ENCODE results near the gene CEP55.

The CEP55 gene

DNA sequence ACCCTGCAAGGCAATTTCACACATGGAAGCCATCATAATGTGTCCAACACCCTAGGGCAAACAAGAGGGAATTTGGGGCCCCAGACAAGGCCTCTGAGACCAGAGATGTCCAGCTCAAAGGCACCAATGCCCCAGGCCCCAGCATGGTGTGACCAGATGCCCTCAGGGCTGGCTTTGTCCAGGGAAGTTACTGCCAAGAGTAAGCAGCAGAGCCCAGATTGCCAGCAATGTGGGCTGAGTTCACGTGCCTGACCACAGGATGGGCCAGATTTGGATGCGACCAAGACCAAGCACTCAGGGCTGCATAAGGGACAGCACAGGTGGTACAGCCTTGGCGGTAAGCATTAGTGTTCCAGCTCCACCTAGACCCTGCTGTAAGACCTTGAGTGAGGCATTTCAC lies 27.0 kb upstream of the CEP55 start:
- DNase-seq (ENCODE audit: low spot score), result no peak

DNA sequence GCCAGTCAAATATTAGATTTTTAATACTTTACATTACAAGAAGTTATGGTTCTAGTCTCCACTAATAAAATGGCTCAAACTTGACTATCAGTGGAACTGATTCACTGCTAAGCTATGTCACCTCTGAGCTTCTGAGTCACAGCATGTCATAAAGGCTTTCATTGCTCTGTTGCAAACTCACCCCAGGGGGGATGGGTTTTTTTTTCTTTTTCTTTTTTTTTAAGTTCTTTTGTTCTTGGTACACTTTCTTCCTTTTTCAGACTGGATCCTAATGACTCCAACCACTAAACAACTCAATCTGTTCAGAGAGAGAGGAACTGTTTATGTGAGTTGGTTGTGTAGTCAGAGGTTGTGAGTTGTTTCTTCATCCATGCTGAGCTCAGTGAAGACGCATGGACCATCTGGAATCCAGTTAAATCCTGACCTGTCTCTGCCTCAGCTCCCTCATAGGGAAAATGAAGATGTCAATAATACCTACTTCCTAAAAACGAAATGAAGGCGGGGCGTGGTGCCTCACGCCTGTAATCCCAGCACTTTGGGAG lies 25.2 kb upstream of the CEP55 start:
- peak; percentile 39 for DNase-seq (ENCODE audit: low spot score)

DNA sequence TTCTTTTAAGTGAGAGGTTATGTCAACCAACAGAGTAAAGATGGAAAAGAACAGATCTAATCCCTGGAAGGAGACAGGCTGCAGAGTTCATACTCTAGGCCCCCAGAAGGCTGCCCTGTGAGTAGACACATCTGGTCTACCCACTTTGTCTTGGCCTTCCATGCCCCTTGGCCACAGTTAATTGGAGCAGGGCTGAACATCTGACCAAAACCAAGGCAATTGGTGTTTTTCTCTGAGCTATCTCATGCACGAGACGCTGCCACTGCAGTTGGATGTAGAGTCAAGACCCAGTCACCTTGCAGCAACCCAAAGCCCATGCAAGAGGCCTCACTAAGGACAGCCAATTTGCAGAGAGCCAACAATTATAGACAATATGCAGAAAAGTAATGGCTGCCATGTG lies 23.3 kb upstream of the CEP55 start:
- no peak for DNase-seq (ENCODE audit: low spot score)

DNA sequence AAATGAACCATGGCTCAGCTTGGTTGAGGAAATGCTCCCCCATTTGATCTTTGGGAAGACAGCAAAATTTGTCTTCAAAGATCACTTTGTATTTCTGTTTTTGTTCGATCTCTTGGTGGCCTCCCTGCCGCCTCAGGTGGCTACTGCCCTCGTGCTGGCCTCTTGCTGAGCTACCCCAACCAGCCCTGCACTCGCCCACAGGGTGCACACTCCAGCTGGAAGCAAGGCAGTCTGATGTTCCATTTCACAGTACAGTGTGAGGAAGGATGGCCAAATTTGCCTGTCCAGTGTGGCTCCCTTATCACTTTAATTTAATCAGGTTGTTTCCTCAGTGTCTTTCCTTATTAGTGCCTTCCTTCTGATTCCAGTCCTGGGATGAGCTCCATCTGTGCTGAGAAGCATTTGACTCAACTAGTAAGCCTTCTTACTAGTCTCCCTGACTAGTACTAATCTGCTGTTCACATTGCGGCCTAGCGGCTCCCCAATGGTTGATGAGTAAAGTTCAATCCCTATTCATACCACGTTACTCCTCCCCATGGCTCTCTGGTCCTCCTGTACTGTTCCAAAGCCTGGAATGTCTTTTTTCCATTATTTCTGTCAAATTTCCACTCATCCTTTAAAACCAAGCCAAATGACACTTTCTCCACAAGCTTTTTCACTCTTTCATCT lies 22.5 kb upstream of the CEP55 start:
- no peak for DNase-seq (ENCODE audit: low spot score)

DNA sequence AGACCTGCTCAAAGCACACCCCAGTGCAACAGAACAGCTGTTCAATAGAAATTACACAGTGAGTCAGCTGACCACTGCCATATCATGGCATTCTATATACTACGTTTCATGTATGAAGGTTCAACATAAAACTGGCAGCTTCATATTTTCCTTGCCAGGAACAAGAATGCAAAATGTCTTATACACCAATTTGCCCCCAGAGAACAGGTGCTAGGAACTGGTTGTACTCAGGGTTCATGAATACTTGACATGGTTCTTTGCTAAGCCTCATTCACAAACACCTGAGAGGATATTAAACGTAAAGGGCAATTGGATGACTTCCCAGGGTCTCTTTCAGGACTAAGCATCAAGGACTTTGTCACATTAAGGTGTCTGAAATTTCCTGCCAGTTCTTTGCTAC lies 21.2 kb upstream of the CEP55 start:
- no peak for DNase-seq (ENCODE audit: low spot score)

DNA sequence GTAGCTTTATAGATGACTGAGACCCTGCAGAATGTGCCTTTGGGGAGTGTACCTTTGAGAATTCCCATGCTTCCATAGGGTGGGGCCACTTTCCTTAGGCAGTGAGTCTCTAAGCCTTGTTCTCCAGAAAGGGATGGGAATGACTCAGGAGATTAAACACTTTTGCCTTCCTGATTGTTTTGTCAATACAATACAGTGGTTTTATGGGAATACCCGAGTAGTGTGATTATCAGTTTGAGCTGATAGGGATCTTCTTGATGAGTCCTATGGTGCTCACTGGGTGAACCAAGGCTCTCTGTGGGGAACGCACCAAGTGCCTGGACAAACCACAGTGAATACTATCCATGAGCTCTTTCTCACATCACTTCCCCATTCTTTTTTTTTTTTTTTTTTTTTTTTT lies 20.5 kb upstream of the CEP55 start:
- no peak for DNase-seq (ENCODE audit: low spot score)

DNA sequence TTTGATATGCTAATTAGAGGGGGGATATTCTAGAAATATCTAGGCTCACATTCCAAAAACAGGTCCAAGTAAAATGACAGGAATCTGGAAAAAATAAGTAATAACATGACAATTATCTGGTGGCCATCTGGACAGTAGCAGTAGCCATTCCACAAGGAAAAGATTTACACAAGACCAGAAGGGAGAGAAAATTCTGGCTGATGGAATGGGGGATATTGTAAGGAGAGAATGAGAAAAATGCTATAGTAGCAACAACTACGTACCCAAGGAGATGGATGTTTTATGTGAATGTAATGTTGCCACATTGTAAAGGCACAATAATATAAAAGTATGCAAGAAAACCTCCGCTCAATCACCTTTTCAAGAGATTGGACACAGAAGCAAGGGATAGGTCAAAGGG lies 19.7 kb upstream of the CEP55 start:
- no peak for DNase-seq (ENCODE audit: low spot score)

DNA sequence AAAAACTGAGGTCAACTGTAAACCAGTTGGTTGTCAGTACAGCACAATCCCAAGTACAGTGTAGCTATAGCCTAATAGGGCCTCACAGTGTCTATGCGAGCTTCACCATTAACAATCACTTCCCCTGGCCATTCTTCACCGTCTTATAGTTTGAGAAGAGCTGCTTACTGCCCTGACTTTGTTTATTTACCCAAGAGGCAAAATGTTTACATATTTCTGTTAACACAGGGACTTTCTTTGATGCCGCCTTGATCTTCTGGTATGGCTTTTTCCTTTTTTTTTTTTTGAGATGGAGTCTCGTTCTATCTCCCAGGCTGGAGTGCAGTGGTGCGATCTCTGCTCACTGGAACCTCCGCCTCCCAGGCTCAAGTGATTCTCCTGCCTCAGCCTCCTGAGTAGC lies 17.5 kb upstream of the CEP55 start:
- no peak for DNase-seq (ENCODE audit: low spot score)

DNA sequence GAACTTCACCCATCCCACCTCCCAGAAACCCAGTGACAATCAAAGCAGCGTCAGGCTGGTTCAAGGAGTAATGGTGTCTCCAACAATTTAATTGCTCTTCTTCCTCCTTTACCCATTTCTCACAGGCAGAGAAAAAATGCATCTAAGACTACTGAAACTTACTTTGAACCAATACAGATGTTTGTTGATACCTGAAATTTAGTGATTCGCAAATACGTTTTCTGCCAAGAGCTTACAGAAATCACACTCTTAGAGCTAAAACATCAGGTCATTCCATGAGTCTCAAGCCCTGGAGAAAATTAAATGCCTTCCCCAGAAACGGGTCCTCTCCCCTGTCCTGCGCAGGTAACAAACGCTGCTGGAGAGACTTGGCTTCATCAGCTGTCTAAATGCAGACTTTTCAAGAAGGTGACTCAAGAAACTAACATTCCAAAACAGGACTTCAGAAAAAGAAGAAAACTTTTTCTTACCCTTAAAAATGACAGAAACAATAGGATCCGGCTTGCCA lies 14.7 kb upstream of the CEP55 start:
- no peak for DNase-seq (ENCODE audit: low spot score)

DNA sequence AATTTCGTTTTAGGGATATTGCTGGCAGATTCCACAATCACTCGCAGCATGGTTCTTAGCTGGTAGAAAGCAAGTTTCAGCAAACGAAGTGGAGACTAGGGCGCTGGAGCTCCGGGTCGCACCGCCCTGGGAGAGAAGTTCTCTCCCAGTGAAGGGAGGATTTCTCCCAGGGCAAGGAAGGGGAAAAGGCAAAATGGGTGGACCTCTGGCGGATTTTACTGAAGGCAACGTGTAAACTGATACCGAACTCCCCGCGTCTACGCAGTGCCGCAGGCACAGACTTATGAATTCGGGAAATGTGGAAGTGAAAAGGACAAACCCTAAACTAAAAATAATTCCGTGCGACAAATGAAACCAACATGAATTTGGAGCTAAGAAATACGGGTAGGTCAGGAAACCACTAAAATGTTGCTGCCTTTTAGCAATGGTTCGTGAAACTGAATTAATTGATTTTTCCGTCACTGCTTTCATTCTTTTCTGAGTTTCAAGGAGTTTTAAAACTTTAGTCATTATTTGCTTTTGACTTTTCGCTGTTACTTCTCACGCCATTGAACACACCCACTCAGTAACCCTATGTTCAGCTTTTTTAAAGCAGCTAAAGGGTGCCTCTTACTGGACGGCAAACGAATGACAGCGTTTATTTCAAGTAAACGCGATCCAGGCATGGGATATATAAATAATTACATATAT lies 14.1 kb upstream of the CEP55 start, which contains the start of gene MYOF:
Gene MYOF (minus strand): TSS at position 190 of the 690 bp plus-strand sequence. CDS start 140 bp downstream, at position 50.
- DNase-seq (ENCODE audit: low spot score), result peak; percentile 85

DNA sequence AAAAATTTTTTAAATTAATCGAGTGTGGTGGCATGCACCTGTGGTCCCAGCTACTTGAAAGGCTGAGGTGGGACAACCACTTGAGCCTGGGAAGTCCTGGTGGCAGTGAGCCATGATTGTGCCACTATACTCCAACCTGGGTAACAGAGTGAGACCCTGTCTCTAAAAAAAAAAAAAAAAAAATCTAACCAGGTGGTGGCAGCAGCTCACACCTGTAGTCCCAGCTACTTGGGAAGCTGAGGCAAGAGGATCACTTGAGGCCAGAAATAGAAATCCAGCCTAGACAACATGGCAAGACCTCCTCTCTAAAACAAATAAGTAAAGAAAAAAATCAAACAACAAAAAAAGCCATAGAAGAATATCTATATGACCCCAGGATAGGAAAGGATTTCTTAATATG lies 10.7 kb upstream of the CEP55 start:
- DNase-seq (ENCODE audit: low spot score), result no peak

DNA sequence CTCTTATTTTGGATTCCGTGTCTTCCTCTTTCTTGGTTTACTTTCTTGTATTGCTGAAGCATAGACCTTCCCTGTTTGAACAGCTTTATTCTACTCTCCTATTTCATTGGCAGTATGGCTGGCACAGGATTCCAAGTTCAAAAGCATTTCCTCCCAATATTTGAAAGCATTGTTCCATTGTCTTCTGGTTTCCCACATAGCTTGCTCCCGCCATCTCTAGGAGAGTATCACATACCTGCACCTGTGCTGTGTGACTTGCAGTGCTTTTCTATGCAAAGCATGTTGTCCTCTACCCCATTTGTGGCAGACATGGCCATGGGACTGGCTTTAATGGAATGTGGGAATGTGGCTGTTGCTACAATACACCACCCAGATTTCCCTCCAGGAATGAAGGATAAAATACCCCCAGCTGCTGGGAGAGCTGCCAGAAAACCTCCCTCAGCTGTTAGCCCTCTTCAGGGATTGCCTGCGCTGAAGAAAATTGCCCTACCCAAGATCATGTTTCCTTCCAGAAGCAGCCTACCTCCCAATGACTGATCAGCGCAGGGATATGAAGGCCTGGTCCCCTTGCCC lies 7.4 kb upstream of the CEP55 start:
- DNase-seq (ENCODE audit: low spot score), result no peak

DNA sequence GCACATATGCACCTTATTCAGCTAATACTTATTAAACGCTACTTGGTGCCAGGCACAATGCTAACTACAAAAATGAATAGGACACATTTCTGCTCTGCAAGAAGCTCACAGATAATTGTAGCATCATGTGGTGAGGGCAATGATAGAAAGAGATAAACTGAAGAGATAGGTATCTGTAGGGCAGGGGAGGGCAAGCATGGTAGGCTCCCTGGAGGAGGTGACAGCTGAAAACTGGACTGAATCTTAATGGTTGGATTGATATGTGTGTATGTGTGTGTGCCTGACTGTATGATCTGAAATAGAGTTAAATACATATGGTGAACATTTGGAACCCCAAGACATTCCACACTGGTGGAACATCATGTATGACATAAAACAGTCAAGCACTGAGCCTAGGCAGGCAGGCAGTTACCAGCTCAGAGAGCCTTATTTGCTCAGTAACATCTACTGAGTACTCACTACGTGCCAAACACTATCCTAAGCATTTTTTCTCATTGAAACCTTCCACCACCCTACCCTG lies 4.8 kb upstream of the CEP55 start:
- DNase-seq (ENCODE audit: low spot score), result no peak

DNA sequence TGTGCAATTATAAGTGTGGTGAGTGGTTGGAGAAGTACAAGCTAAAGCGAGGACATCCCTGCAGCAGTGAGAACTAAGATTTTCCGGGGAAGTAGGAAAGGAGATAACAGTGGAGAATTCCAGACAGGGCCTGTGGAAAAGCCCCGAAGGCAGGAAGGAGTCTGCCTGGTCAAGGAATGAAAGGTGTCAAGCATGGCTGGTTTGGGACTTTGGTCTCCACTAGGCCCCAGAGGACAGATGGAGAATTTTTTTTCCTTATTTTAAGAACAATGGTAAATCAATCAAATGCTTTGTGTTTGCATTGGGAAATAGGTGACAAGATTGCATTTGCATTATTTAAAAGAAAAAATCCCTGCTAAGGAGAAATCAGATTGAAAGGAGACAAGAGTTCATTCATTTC lies 3.2 kb upstream of the CEP55 start:
- DNase-seq (ENCODE audit: low spot score), result no peak

DNA sequence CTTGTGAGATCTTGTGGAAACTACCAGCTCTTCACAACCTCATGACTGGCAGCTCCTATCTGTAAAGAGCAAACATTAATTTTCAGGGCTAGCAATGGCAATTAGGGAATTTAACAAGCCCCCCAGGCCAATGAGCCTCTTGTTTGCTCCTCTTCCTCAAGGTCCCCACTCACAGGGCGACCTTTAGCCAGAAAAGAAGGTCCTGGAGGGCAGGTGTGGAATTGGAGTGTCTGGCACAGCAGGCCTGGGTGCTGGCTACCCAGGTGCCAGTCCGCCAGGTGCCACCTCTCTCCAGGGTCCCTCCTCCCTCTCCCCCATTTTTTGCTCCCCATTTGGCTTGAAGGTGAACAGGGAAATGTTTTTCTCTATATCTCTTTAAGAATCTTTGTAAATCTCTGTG lies 1.9 kb upstream of the CEP55 start:
- DNase-seq (ENCODE audit: low spot score), result no peak

DNA sequence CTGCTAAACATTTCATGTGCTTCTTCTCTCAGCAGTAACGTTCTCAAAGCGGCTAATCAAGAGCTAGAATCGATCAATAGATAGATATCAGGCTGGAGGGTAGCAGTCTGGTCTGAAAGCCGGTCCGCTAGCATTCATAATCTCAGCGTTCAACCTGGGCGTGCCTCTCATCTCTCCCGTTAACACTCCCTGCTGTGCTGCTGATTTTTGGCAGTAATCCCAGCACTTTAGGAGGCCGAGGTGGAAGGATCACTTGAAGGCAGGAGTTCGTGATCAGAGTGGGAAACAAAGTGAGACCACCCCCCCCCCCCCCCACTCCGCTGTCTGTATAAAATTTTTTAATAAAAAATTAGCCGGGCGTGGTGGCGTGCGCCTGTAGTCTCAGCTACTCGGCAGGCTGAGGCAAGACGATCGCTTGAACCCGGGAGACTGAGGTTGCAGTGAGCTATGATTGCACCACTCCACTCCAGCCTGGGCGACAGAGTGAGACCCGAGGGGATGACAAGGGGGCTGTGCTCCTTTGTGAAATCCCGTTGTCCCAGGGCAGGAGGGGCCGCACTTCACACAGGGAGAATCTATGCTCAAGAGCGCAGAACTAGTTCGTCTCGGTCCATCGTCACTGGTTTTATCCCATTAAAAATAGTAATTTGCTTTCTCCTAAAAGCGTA lies 624 bp upstream of the CEP55 start:
- no peak for DNase-seq (ENCODE audit: low spot score)

DNA sequence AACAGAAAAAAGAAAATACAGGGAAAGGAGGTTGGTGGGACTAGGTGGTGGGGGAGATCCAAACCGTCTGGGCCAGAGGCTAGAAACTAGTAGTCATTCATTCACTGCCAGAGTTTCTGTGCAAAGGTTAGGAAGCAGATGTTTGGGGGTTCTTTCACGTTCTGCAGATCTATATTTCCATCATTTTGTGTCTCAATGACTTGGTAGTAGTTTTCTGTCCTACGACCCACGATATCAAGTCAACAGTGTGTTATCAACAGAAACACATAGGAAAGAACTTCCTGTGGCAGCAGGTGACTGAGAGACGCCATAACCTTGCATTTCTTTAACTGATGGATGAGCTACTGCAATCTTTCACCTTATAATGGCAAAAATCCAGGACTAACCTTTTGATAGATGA lies 1.8 kb downstream of the CEP55 start:
- DNase-seq (ENCODE audit: low spot score), result peak; percentile 17

DNA sequence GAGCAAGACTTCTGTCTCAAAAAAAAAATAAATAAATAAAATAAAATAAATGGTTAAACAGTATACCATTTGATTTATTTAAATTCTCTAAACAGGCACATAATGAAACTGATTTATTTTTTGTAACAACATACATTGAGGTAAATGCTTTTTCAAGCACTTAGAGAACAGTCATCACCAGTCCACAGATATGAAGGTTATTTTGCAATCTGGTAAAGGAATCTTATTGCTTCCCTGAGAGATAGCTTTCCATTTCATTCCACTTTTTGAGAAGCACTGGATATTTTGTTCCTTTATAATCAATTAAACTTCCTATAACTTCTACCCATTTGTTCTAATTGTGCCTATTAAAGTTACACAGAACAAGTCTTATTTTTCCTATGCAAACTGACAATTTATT lies 5.2 kb downstream of the CEP55 start:
- no peak for DNase-seq (ENCODE audit: low spot score)

DNA sequence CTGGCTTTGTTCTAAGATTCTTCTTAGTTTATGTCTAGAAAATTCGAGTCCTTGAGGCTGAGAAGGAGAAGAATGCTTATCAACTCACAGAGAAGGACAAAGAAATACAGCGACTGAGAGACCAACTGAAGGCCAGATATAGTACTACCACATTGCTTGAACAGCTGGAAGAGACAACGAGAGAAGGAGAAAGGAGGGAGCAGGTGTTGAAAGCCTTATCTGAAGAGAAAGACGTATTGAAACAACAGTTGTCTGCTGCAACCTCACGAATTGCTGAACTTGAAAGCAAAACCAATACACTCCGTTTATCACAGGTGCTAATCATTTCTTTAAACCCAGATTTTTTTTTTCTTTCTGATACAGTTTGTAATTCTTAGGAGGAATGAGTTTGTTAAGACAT lies 6.7 kb downstream of the CEP55 start:
- peak; percentile 33 for DNase-seq (ENCODE audit: low spot score)

DNA sequence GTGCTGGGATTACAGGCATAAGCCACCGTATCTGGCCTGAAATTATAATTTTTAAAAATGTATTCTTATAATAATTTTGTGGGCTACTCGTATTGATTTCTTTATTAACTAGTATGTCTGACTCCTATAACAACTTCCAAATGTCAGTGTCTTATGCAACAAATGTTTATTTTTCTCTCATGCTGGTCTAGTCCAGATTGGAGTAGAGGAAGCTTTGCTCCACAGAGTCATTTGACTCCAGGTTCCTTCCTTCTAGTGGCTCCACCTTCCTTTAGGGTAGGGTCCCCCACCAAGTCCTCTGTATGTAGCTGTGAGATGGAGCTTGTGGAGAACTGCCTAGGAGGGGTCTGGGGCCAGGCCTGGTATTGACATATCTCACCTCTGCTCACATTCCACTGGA lies 8.7 kb downstream of the CEP55 start:
- no peak for DNase-seq (ENCODE audit: low spot score)

DNA sequence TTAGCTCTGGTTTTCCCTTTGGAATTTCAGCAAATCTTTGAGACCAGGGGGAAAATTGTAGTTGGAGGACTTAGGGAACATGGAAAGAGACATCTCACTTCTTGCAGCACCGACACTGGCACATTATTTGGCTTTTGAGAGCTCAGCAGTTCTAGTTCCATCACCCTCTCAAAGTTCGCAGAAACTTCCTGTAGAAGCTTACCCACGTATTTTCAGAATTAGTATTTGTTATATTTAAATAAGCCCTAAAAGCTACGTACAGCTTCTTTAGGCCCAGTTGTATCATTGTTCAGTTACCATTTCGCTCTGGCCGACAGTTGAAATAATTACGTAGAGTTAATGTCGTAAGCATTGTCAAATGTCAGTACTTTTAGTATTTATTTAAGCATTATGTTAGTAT lies 13.4 kb downstream of the CEP55 start:
- DNase-seq (ENCODE audit: low spot score), result peak; percentile 29

DNA sequence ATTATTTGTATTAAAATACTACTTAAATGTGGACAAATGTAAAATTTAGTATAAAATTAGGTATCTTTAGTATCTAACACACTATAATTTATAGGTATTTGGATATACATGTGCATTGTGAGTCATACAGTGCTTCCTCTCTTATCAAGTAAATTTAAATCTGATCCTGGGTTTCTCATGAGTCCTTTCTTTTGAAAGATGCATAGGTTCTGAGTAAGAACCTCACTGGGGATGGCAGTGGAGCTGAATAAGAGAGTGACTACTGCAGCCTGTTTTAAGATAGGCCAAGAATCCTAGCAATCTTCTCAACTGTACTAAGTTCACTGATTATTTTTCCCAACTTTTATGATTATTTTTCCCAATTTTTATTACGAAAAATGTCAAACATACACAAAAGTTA lies 16.2 kb downstream of the CEP55 start:
- DNase-seq (ENCODE audit: low spot score), result no peak

Measured in activated CD4-positive, alpha-beta T cell treated with anti-CD3 and anti-CD28 coated beads, Interleukin-2, Interleukin-4, amounts not matched to agents 100 ng/mL and 50 ng/mL, durations not matched to agents 16 hours and 8 hours (primary cell).